SK-N-SH (cell line): ENCODE data around the gene BSN. TPM values are rescaled to one million over a fixed set of nuclear protein-coding genes. Genes with fewer than 3 reads are reported as not detected.

Source experiments
- CTCF ChIA-PET: fragments of 300-600, 350-600 bp; formaldehyde crosslinking; extraction: SDS; loops from one replicate; lab custom pipeline; 2021; lab: Yijun Ruan, JAX
- POLR2A ChIA-PET: fragments of 350-600 bp; sonication (Branson Sonifier 250); formaldehyde crosslinking; extraction: SDS; loops from one replicate; lab custom pipeline; 2020; ENCODE audit warnings: antibody characterized with exemption, inconsistent platforms; lab: Yijun Ruan, JAX
- DNase-seq: peaks from one replicate; pipeline ENCODE4 v3.0.0; 2012
- H2AFZ ChIP-seq: fragments of 200-600 bp; sonication (generic); 2 replicates; pipeline ENCODE4 v1.8.1; 2016; ENCODE audit warnings: antibody characterized with exemption, mild to moderate bottlenecking, low read depth
- H3F3A ChIP-seq: fragments of 200-600 bp; sonication (generic); replicated peaks from 2 replicates; pipeline ENCODE3; 2016; ENCODE audit warnings: antibody characterized with exemption, mild to moderate bottlenecking; ENCODE audit not compliant: insufficient read depth
- H3K27ac ChIP-seq, 2 experiments: fragments of 200-500 bp in 1 of 2; fragments of 200-600 bp in 1 of 2; sonication (Bioruptor generic) in 1 of 2; sonication (generic), shearing (Covaris generic) in 1 of 2; 2 replicates each; pipeline versions ENCODE4 v1.5.1 to v1.6.1; 2014 to 2016; ENCODE audit warnings: low read depth in 2 of 2, inconsistent platforms in 1 of 2, low read length in 1 of 2, mild to moderate bottlenecking in 1 of 2, mixed read lengths in 1 of 2
- H3K27me3 ChIP-seq: fragments of 200-600 bp; sonication (generic), shearing (Covaris generic); 2 replicates; pipeline ENCODE4 v1.6.1; 2016; ENCODE audit warnings: mixed run types; ENCODE audit not compliant: insufficient read depth
- H3K36me3 ChIP-seq, 2 experiments: fragments of 200-500 bp in 1 of 2; fragments of 200-600 bp in 1 of 2; sonication (Bioruptor generic) in 1 of 2; sonication (generic) in 1 of 2; replicated peaks in 1 of 2; 2 replicates each; pipeline versions ENCODE3 to v1.5.1; 2014 to 2016; ENCODE audit warnings: low read length in 1 of 2, mild to moderate bottlenecking in 1 of 2; ENCODE audit not compliant: insufficient read depth in 2 of 2, control insufficient read depth in 1 of 2
- H3K4me1 ChIP-seq, 2 experiments: fragments of 200-500 bp in 1 of 2; fragments of 200-600 bp in 1 of 2; sonication (Bioruptor generic) in 1 of 2; sonication (generic), shearing (Covaris generic) in 1 of 2; 2 replicates each; pipeline versions ENCODE4 v1.5.1 to v1.6.1; 2014 to 2016; ENCODE audit warnings: low read depth in 1 of 2, low read length in 1 of 2, mixed run types in 1 of 2; ENCODE audit not compliant: insufficient read depth in 2 of 2, control insufficient read depth in 1 of 2
- H3K4me2 ChIP-seq: fragments of 200-600 bp; sonication (generic), shearing (Covaris generic); 2 replicates; pipeline ENCODE4 v1.6.1; 2017; ENCODE audit warnings: mixed run types
- H3K4me3 ChIP-seq, 2 experiments: fragments of 200-500 bp in 1 of 2; fragments of 200-600 bp in 1 of 2; sonication (Bioruptor generic) in 1 of 2; sonication (generic), shearing (Covaris generic) in 1 of 2; 2 replicates each; pipeline versions ENCODE4 v1.5.1 to v1.8.1; 2014 to 2016; ENCODE audit warnings: low read depth in 2 of 2, inconsistent platforms in 1 of 2, low read length in 1 of 2, mild to moderate bottlenecking in 1 of 2, mixed read lengths in 1 of 2, moderate library complexity in 1 of 2
- H3K79me2 ChIP-seq: fragments of 200-600 bp; sonication (generic); 2 replicates; pipeline ENCODE4 v1.8.1; 2017; ENCODE audit warnings: mild to moderate bottlenecking; ENCODE audit not compliant: insufficient read depth
- H3K9ac ChIP-seq: fragments of 200-600 bp; sonication (generic); 2 replicates; pipeline ENCODE4 v1.6.1; 2017; ENCODE audit warnings: mixed run types
- H3K9me2 ChIP-seq: fragments of 200-600 bp; sonication (generic); 2 replicates; pipeline ENCODE4 v1.6.1; 2017; ENCODE audit warnings: mixed run types
- H3K9me3 ChIP-seq: fragments of 200-600 bp; sonication (generic); 2 replicates; pipeline ENCODE4 v1.6.1; 2017; ENCODE audit warnings: mixed run types, mild to moderate bottlenecking, moderate library complexity
- H4K20me1 ChIP-seq: fragments of 200-600 bp; sonication (generic); 2 replicates; pipeline ENCODE4 v1.6.1; 2017; ENCODE audit warnings: mild to moderate bottlenecking, mixed run types; ENCODE audit not compliant: insufficient read depth
- CHD2 ChIP-seq: fragments of 150-350 bp; IDR thresholded peaks from 2 replicates; pipeline ENCODE4 v1.6.1; 2018; ENCODE audit warnings: low read length; ENCODE audit not compliant: partially characterized antibody
- CTCF ChIP-seq: fragments of 200-600 bp; sonication (generic); IDR thresholded peaks from 2 replicates; pipeline ENCODE4 v1.6.1; 2017; ENCODE audit warnings: antibody characterized with exemption, mild to moderate bottlenecking, moderate library complexity
- EP300 ChIP-seq, 2 experiments: IDR thresholded peaks; 2 replicates each; pipeline versions ENCODE4 v1.4.0 to v1.6.1; 2012; ENCODE audit warnings: borderline replicate concordance in 1 of 2, low read depth in 1 of 2, low read length in 1 of 2
- FOSL2 ChIP-seq: IDR thresholded peaks from 2 replicates; pipeline ENCODE4 v1.4.0; 2012; ENCODE audit warnings: low read depth, mild to moderate bottlenecking, moderate library complexity, borderline replicate concordance
- FOXJ3 ChIP-seq: sonication (generic); formaldehyde crosslinking; IDR thresholded peaks from 2 replicates; pipeline ENCODE4 v1.5.1; 2020; ENCODE audit warnings: mild to moderate bottlenecking, missing genetic modification reagents
- FOXM1 ChIP-seq: IDR thresholded peaks from 2 replicates; pipeline ENCODE4 v1.4.0; 2012; ENCODE audit warnings: low read depth, mild to moderate bottlenecking
- GABPA ChIP-seq: IDR thresholded peaks from 2 replicates; pipeline ENCODE4 v1.4.0; 2012; ENCODE audit warnings: low read depth, mild to moderate bottlenecking
- JUND ChIP-seq: IDR thresholded peaks from 2 replicates; pipeline ENCODE4 v1.4.0; 2012
- MEF2A ChIP-seq: IDR thresholded peaks from 2 replicates; pipeline ENCODE4 v1.4.0; 2012; ENCODE audit warnings: low read depth, borderline replicate concordance
- PBX3 ChIP-seq: IDR thresholded peaks from 2 replicates; pipeline ENCODE4; 2012
- POLR2AphosphoS5 ChIP-seq: IDR thresholded peaks from 2 replicates; pipeline ENCODE4 v1.6.1; 2012; ENCODE audit warnings: low read depth, low read length
- RAD21 ChIP-seq: IDR thresholded peaks from 2 replicates; pipeline ENCODE4 v1.6.1; 2012; ENCODE audit warnings: mild to moderate bottlenecking, low read length
- RCOR1 ChIP-seq: fragments of 150-350 bp; IDR thresholded peaks from 2 replicates; pipeline ENCODE4 v1.6.1; 2017; ENCODE audit warnings: antibody characterized with exemption, low read length
- REST ChIP-seq: IDR thresholded peaks from 2 replicates; pipeline ENCODE4 v1.6.1; 2012; ENCODE audit warnings: mild to moderate bottlenecking, low read depth, low read length, moderate library complexity
- RXRA ChIP-seq: IDR thresholded peaks from 2 replicates; pipeline ENCODE4 v1.4.0; 2012; ENCODE audit warnings: low read depth, mild to moderate bottlenecking, borderline replicate concordance
- SIN3A ChIP-seq: IDR thresholded peaks from 2 replicates; pipeline ENCODE4 v1.6.1; 2012; ENCODE audit warnings: low read depth, mild to moderate bottlenecking, low read length, moderate library complexity, borderline replicate concordance
- TEAD4 ChIP-seq: IDR thresholded peaks from 2 replicates; pipeline ENCODE4 v1.4.0; 2012; ENCODE audit warnings: mild to moderate bottlenecking, borderline replicate concordance; ENCODE audit not compliant: insufficient read depth
- ZBTB33 ChIP-seq: IDR thresholded peaks from 2 replicates; pipeline ENCODE4 v1.4.0; 2012; ENCODE audit warnings: low read depth, borderline replicate concordance
- WGBS: methylation state at CpG from one replicate; pipeline ENCODE4 v1.1.6; 2017; ENCODE audit warnings: low lambda C conversion rate; 5-methylcytosine and 5-hydroxymethylcytosine counted together
- polyA plus RNA-seq, 3 experiments: library from polyadenylated mRNA; depleted of rRNA; stranded (reverse); fragments of >200 nt; gene quantifications; 2 replicates each; pipeline ENCODE4 v1.2.3, GENCODE V29; 2012

BSN gene
- polyA plus RNA-seq, 1 of the 3 experiments (the other 2 are of a cell fraction): 0.07 TPM

- H2AFZ ChIP-seq: no peak overlapping the region
- H3K79me2 ChIP-seq: no peaks in the 10 kb centered on the region
- WGBS: 77% methylated on average over 15 of the region's 36 CpGs
Observed at GRCh38 chr3:49652218-49652902, 98.1 kb downstream of the BSN start.

GRCh38 chr3:49652903-49653415, 98.7 kb downstream of the BSN start:
- Histone ChIP-seq H3K27ac (no peak overlapping the region), H3K79me2 (no peaks in the 10 kb centered on the region), H3K36me3 (no peaks in the 10 kb centered on the region), H3K27me3 (no peaks in the 10 kb centered on the region), H3F3A (no peaks in the 10 kb centered on the region), H3K4me3 (no peak overlapping the region), H3K4me1 (peaks cover 0 to 8% of the 10 kb centered on the region in 2 experiments; a peak in 1 of 4 replicates), H2AFZ (no peak overlapping the region), H4K20me1 (no peaks in the 10 kb centered on the region), H3K9ac (no peak overlapping the region), H3K4me2 (no peak overlapping the region), H3K9me2 (no peaks in the 10 kb centered on the region), H3K9me3 (no peaks in the 10 kb centered on the region)
- 71% methylated on average over 11 of the region's 21 CpGs for WGBS
- DNase-seq: no peak
- ChIA-PET POLR2A (no interaction called here), CTCF (interaction anchor here (0.9 to 1.7 kb wide), 2 partner anchors 18 to 113 kb away, joined by 3 to 7 read pairs; no protein-coding TSS in a partner anchor)
- TF ChIP-seq RCOR1 (no peak), CTCF (no peak), MEF2A (no peak), FOSL2 (no peak), PBX3 (no peak), JUND (no peak), EP300 (IDR thresholded peaks at IDR 0.05; ENCODE audit: borderline replicate concordance in 1 of 2, low read depth in 1 of 2, low read length in 1 of 2) (no peak), RAD21 (no peak), RXRA (no peak), FOXJ3 (CRISPR knock-in tag) (no peak), SIN3A (no peak), CHD2 (no peak), ZBTB33 (no peak), TEAD4 (no peak), POLR2AphosphoS5 (no peak), REST (no peak)

More at GRCh38 chr3:49652218-49652902, 98.1 kb downstream of the BSN start:
- no peak overlapping the region for H3K27ac ChIP-seq
- no peaks in the 10 kb centered on the region for H3K9me3 ChIP-seq
- CTCF ChIA-PET: interaction anchor here (1.2 to 1.7 kb wide), 2 partner anchors 113 kb away, joined by 4 to 7 read pairs; no protein-coding TSS in a partner anchor
- H4K20me1 ChIP-seq: no peaks in the 10 kb centered on the region
- H3K9me2 ChIP-seq: no peaks in the 10 kb centered on the region
- POLR2A ChIA-PET: no interaction called here
- H3K9ac ChIP-seq: no peak overlapping the region
- no peaks in the 10 kb centered on the region for H3K36me3 ChIP-seq
- no peak for DNase-seq
- H3K4me2 ChIP-seq: no peak overlapping the region
- TF ChIP-seq FOSL2: no peak
- TF ChIP-seq EP300 (IDR thresholded peaks at IDR 0.05; ENCODE audit: borderline replicate concordance in 1 of 2, low read depth in 1 of 2, low read length in 1 of 2): no peak
- TF ChIP-seq FOXM1: no peak
- no peak for TF ChIP-seq GABPA
- TF ChIP-seq, all 33 proteins: peak for 0
- Histone ChIP-seq H3K27me3 (no peaks in the 10 kb centered on the region), H3F3A (no peaks in the 10 kb centered on the region), H3K4me1 (peaks cover 0 to 9% of the 10 kb centered on the region in 2 experiments; a peak in 1 of 4 replicates), H3K4me3 (no peak overlapping the region)
